EH (cell line): ENCODE data around the gene ACSL5.
"Not testable (repeated sequence)": the region's sequence is repeated elsewhere in the genome, so short reads cannot be mapped to it uniquely, and the experiment has no call there.

Experiments used
- DNase-seq: peaks from one replicate; pipeline ENCODE4 v3.0.0-alpha.2; 2015; ENCODE audit warnings: low read depth

ACSL5 gene

GRCh38 chr10:112352044-112352443 lies 21.9 kb upstream of the ACSL5 start:
- no peak for DNase-seq

GRCh38 chr10:112353046-112353445 lies 20.9 kb upstream of the ACSL5 start:
- DNase-seq = no peak

GRCh38 chr10:112356686-112357085 lies 17.2 kb upstream of the ACSL5 start:
- no peak for DNase-seq

GRCh38 chr10:112359606-112360307 lies 14.2 kb upstream of the ACSL5 start:
- DNase-seq = no peak

- peak; percentile 54 for DNase-seq
These were observed 13.3 kb upstream of the ACSL5 start for GRCh38 chr10:112360308-112361270.

- DNase-seq = peak; percentile 75
These were observed 11.8 kb upstream of the ACSL5 start for GRCh38 chr10:112361951-112362751.

- peak; percentile 29 for DNase-seq
These were observed 11.1 kb upstream of the ACSL5 start for GRCh38 chr10:112362833-112363232.

- no peak for DNase-seq
These were observed 9.9 kb upstream of the ACSL5 start for GRCh38 chr10:112363696-112364688.

- DNase-seq = no peak
These were observed 8.9 kb upstream of the ACSL5 start for GRCh38 chr10:112365014-112365432.

GRCh38 chr10:112365451-112365850 lies 8.5 kb upstream of the ACSL5 start:
- DNase-seq = no peak

- DNase-seq = no peak
These were observed 6.9 kb upstream of the ACSL5 start for GRCh38 chr10:112366992-112367391.

- DNase-seq = no peak
These were observed 6.4 kb upstream of the ACSL5 start for GRCh38 chr10:112367516-112367915.

- no peak for DNase-seq
These were observed 4.2 kb upstream of the ACSL5 start for GRCh38 chr10:112369495-112370423.

GRCh38 chr10:112370424-112370819 lies 3.5 kb upstream of the ACSL5 start:
- no peak for DNase-seq

GRCh38 chr10:112371326-112371725 lies 2.6 kb upstream of the ACSL5 start:
- not testable (repeated sequence) for DNase-seq

- DNase-seq = not testable (repeated sequence)
These were observed 1.6 kb upstream of the ACSL5 start for GRCh38 chr10:112372182-112372810.

GRCh38 chr10:112374724-112375541 lies 1.0 kb downstream of the ACSL5 start:
- DNase-seq = peak; percentile 38

- DNase-seq = peak; percentile 49
These were observed 1.9 kb downstream of the ACSL5 start for GRCh38 chr10:112375721-112376395.
